ENCODE measurements around the gene PSD2.

DNA sequence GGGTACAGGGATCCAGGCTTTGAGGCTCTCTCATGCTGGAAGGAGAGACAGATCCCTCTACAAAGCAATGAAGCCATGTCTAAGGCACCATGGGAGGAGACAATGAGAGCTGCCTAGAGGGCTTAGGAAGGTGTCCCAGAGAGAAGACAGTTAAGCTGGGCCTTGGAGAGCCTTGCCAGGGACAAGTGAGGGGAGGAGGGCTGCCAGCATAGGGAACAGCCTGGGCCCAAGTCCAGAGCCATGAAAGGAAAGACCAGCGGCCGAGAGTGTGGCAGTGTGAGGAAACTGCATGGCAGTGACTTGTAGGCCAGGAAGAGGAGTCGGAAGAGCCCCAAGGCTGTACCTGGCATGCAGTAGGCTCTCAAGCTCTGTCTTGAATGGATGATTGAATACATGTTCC lies 88.5 kb downstream of the PSD2 start:
- TF ChIP-seq POLR2AphosphoS5 (IDR thresholded peaks at IDR 0.05; ENCODE audit: low read depth, low read length) (no peak), TAF1 (IDR thresholded peaks at IDR 0.05; ENCODE audit: borderline replicate concordance, insufficient read depth, low read length) (no peak), REST (IDR thresholded peaks at IDR 0.05; ENCODE audit: insufficient read depth in 1 of 2, low read depth in 2 of 2, low read length in 2 of 2) (no peak), SIN3A (IDR thresholded peaks at IDR 0.05; ENCODE audit: borderline replicate concordance, insufficient read depth, low read length) (no peak), FOXP2 (optimal IDR thresholded peaks at IDR 0.05; ENCODE audit: borderline replicate concordance, extremely low read depth, extremely low read length, insufficient read depth) (no peak)
